Hepatocyte (in vitro differentiated cells): Measurements from ENCODE around the gene HPCAL4. TPM values are rescaled to one million over a fixed set of nuclear protein-coding genes. Genes with fewer than 3 reads are reported as not detected.
A peak's percentile ranks its signal among the peaks of the same experiment; 100 is the strongest.

ENCODE experiments used
- DNase-seq: peaks from one replicate; pipeline ENCODE4 v3.0.0-alpha.2; 2016; ENCODE audit warnings: low spot score
- H2AFZ ChIP-seq: fragments of 200-600 bp; sonication (generic); 2 replicates; pipeline ENCODE4 v1.6.0; 2016; ENCODE audit warnings: antibody characterized with exemption, mild to moderate bottlenecking
- H3K27ac ChIP-seq: fragments of 200-600 bp; sonication (generic); 2 replicates; pipeline ENCODE4 v1.5.1; 2016; ENCODE audit warnings: mild to moderate bottlenecking
- H3K27me3 ChIP-seq: fragments of 200-600 bp; sonication (generic); 2 replicates; pipeline ENCODE4 v1.6.1; 2016
- H3K36me3 ChIP-seq: fragments of 200-600 bp; sonication (generic); replicated peaks from 2 replicates; pipeline ENCODE4 v1.5.1; 2016; ENCODE audit warnings: low read depth; ENCODE audit not compliant: insufficient read depth
- H3K4me1 ChIP-seq: fragments of 200-600 bp; sonication (generic); 2 replicates; pipeline ENCODE4 v1.5.1; 2016; ENCODE audit warnings: mild to moderate bottlenecking, moderate library complexity; ENCODE audit not compliant: insufficient read depth
- H3K4me2 ChIP-seq: fragments of 200-600 bp; sonication (generic); 2 replicates; pipeline ENCODE4 v1.6.0; 2016
- H3K4me3 ChIP-seq: fragments of 200-600 bp; sonication (generic); 2 replicates; pipeline ENCODE4 v1.5.1; 2016; ENCODE audit warnings: mild to moderate bottlenecking
- H3K79me2 ChIP-seq: fragments of 200-600 bp; sonication (generic); 2 replicates; pipeline ENCODE4 v1.6.0; 2017; ENCODE audit warnings: mild to moderate bottlenecking
- H3K9me2 ChIP-seq: fragments of 200-600 bp; sonication (generic); replicated peaks from 2 replicates; pipeline ENCODE4 v1.6.0; 2017; ENCODE audit warnings: mild to moderate bottlenecking; ENCODE audit not compliant: insufficient read depth
- H3K9me3 ChIP-seq: fragments of 200-600 bp; sonication (generic); 2 replicates; pipeline ENCODE4 v1.5.1; 2016; ENCODE audit warnings: low read depth, mild to moderate bottlenecking
- H4K20me1 ChIP-seq: fragments of 200-600 bp; sonication (generic); 2 replicates; pipeline ENCODE4 v1.6.0; 2016; ENCODE audit warnings: mild to moderate bottlenecking; ENCODE audit not compliant: insufficient read depth, poor library complexity, severe bottlenecking
- EZH2 ChIP-seq: fragments of 200-600 bp; sonication (generic); IDR thresholded peaks from 2 replicates; pipeline ENCODE4 v1.6.1; 2016; ENCODE audit warnings: antibody characterized with exemption, mild to moderate bottlenecking, borderline replicate concordance
- EZH2phosphoT487 ChIP-seq: fragments of 200-600 bp; sonication (generic); IDR thresholded peaks from one replicate; pipeline ENCODE4 v1.6.1; 2018; ENCODE audit warnings: antibody characterized with exemption, mild to moderate bottlenecking, low read depth, moderate library complexity; ENCODE audit not compliant: unreplicated experiment, severe bottlenecking
- WGBS: methylation state at CpG from one replicate; pipeline ENCODE4 v1.1.6; 2016; ENCODE audit warnings: low lambda C conversion rate; ENCODE audit errors: missing lambda C conversion rate; 5-methylcytosine and 5-hydroxymethylcytosine counted together
- polyA plus RNA-seq: library from polyadenylated mRNA; unstranded; fragments of >200 nt; fragmentation: Nextera tagmentation; extraction: Ambion mirVana; gene quantifications from 2 replicates; pipeline ENCODE4 v1.2.1, GENCODE V29; 2016
- total RNA-seq: library from RNA; depleted of rRNA; stranded (reverse); fragments of >200 nt; gene quantifications from 2 replicates; pipeline ENCODE4 v1.2.3, GENCODE V29; 2014
- TF ChIP-seq, protein P1 (sequence below): fragments of 200-600 bp; sonication (generic); IDR thresholded peaks from 2 replicates; pipeline ENCODE4 v1.5.1; 2016; ENCODE audit warnings: antibody characterized with exemption, mild to moderate bottlenecking; ENCODE audit not compliant: poor library complexity

HPCAL4 gene
- total and polyA plus RNA-seq, 2 experiments from 2014 or later = 13.8 to 15.8 TPM

DNA sequence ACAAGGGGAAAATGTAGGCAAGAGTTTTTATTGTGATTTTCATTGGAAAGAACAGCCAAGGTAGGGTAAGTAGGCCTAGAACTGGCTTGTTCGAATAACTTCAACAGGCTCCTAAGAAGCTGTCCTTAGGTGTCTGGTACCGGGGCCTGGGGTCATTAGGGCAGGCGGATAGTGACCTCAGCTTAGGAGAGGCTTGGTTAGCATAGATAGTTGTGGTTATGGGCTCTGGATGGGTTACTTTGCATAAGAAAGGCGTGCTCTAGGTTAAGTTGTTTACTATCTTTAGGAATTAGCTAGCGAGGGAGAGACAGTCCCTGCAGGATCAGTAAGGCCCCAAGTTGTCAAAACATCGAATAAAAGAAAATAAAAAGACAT is 20.7 kb upstream of the HPCAL4 start:
- peaks cover 24% of the 10 kb centered on the region for H3K27me3 ChIP-seq

DNA sequence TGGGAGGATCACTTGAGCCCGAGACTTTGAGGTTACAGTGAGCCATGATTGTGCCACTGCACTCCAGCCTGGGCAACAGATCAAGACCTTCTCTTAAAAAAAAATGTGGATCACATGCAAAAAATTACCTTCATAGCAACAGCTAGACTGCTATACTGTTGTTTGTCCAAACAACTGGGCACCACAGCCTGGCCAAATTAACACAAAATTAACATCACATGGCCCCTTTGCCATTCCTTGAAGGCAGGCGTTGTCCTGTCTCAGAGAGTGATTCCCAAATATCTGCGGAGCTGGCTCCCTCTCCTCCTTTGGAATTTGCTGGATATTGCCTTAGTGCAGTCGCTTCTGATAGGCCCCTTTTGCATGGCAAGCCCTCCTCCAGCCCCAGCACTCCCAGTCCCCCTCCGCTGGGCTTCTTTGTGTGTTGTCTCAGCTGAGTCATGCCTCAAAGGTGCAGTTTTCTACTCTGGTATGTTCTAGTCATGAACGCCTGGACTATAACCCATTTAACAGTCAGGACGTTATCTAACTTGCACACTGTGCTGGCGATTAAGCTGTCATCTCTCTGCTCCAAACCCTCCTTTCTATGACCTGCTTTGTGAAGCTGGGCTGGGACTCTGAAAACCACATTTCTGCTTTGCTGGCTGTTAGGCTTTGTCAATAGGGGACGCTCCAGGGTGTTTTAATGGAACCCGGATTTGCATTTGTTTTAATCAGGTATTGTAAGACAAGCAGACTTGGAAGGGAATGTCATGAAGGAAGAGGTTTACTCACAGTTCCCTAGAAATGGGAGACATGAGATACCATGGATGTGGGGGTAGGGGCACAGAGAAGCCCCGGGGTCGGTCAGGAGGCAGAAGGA is 20.1 kb upstream of the HPCAL4 start:
- no peak overlapping the region for H3K4me3 ChIP-seq
- no peaks in the 10 kb centered on the region for H4K20me1 ChIP-seq
- no peaks in the 10 kb centered on the region for H3K9me3 ChIP-seq
- peaks cover 18% of the 10 kb centered on the region for H3K27me3 ChIP-seq
- no peak overlapping the region for H2AFZ ChIP-seq
- peak overlapping the region; percentile 59 for H3K27ac ChIP-seq
- H3K9me2 ChIP-seq = no peaks in the 10 kb centered on the region
- peak overlapping the region; percentile 12 for H3K4me2 ChIP-seq
- peaks cover 4% of the 10 kb centered on the region for H3K4me1 ChIP-seq
- WGBS = 37% methylated on average over 12 of the region's 12 CpGs
- no peaks in the 10 kb centered on the region for H3K79me2 ChIP-seq
- no peak for TF ChIP-seq EZH2phosphoT487
- no peak for TF ChIP-seq EZH2
- TF ChIP-seq, protein P1, sequence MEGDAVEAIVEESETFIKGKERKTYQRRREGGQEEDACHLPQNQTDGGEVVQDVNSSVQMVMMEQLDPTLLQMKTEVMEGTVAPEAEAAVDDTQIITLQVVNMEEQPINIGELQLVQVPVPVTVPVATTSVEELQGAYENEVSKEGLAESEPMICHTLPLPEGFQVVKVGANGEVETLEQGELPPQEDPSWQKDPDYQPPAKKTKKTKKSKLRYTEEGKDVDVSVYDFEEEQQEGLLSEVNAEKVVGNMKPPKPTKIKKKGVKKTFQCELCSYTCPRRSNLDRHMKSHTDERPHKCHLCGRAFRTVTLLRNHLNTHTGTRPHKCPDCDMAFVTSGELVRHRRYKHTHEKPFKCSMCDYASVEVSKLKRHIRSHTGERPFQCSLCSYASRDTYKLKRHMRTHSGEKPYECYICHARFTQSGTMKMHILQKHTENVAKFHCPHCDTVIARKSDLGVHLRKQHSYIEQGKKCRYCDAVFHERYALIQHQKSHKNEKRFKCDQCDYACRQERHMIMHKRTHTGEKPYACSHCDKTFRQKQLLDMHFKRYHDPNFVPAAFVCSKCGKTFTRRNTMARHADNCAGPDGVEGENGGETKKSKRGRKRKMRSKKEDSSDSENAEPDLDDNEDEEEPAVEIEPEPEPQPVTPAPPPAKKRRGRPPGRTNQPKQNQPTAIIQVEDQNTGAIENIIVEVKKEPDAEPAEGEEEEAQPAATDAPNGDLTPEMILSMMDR = no peak
- DNase-seq = peak; percentile 77
- H3K36me3 ChIP-seq = no peaks in the 10 kb centered on the region

More for the DNA sequence above, 20.7 kb upstream of the HPCAL4 start:
- peak overlapping the region; percentile 59 for H3K27ac ChIP-seq
- H3K79me2 ChIP-seq = no peaks in the 10 kb centered on the region
- peaks cover 4% of the 10 kb centered on the region for H3K4me1 ChIP-seq
- no peak for TF ChIP-seq EZH2
- TF ChIP-seq EZH2phosphoT487 = no peak
- TF ChIP-seq, protein P1 = no peak
- H3K4me2 ChIP-seq = peak overlapping the region; percentile 12
- H4K20me1 ChIP-seq = no peaks in the 10 kb centered on the region
- H2AFZ ChIP-seq = no peak overlapping the region
- WGBS = 50% methylated on average over 6 of the region's 6 CpGs
- no peak overlapping the region for H3K4me3 ChIP-seq
- DNase-seq = no peak
- no peaks in the 10 kb centered on the region for H3K9me2 ChIP-seq
- no peaks in the 10 kb centered on the region for H3K9me3 ChIP-seq
- H3K36me3 ChIP-seq = no peaks in the 10 kb centered on the region

DNA sequence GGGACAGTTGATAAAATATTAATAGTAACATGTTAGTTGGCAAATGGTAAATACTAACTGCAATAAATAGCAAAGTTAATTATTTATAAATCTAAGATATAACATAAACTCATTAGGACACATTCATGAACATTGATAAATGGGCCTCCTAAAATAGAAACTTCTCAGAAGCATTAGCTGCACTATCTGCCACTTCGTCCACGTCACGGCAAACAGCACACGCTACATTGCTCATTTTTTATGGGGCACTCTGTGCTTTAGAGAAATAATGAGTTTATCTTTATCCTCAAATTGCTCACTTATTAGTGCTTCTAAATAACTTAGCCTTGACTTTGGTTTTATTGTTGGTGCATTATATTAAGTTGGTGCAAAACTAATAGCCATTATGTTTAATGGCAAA is 16.3 kb upstream of the HPCAL4 start:
- H3K36me3 ChIP-seq = no peaks in the 10 kb centered on the region
- 73% methylated on average over 4 of the region's 4 CpGs for WGBS
- no peaks in the 10 kb centered on the region for H3K9me3 ChIP-seq
- TF ChIP-seq EZH2 = no peak
- H3K79me2 ChIP-seq = no peaks in the 10 kb centered on the region
- no peak overlapping the region for H3K27ac ChIP-seq
- H3K27me3 ChIP-seq = peaks cover 3% of the 10 kb centered on the region
- peaks cover 4% of the 10 kb centered on the region for H3K4me1 ChIP-seq
- no peaks in the 10 kb centered on the region for H3K9me2 ChIP-seq
- no peak overlapping the region for H2AFZ ChIP-seq
- H4K20me1 ChIP-seq = no peaks in the 10 kb centered on the region
- no peak for DNase-seq
- no peak overlapping the region for H3K4me3 ChIP-seq
- H3K4me2 ChIP-seq = no peak overlapping the region

DNA sequence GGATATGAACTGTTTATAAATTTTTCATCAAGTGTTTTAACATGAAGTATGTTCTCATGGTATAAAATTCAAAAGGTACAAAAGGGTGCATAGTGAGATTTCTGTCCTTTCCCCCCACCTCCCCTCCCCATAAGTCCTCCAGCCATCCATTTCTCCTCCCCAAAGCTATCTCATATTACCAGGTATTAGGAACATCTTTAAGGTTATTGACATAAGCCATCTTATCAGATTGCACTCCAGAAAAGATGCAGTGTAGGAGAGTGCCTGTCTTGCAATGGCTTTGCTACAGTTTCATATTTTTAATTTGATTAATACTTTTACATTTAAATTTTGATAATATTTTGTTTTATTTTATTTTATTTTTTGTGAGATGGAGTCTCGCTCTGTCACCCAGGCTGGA is 13.5 kb upstream of the HPCAL4 start:
- TF ChIP-seq, protein P1 = no peak
- no peak for TF ChIP-seq EZH2
- no peak for TF ChIP-seq EZH2phosphoT487

More for the DNA sequence above, 13.5 kb upstream of the HPCAL4 start:
- WGBS = 100% methylated on average over 1 of the region's 1 CpG
- no peak overlapping the region for H2AFZ ChIP-seq
- peaks cover 8% of the 10 kb centered on the region for H3K4me1 ChIP-seq
- H3K27me3 ChIP-seq = no peaks in the 10 kb centered on the region
- H3K9me3 ChIP-seq = no peaks in the 10 kb centered on the region
- no peak overlapping the region for H3K4me3 ChIP-seq
- no peaks in the 10 kb centered on the region for H3K36me3 ChIP-seq
- no peaks in the 10 kb centered on the region for H3K9me2 ChIP-seq
- H4K20me1 ChIP-seq = no peaks in the 10 kb centered on the region
- H3K4me2 ChIP-seq = no peak overlapping the region
- no peaks in the 10 kb centered on the region for H3K79me2 ChIP-seq
- no peak for DNase-seq
- H3K27ac ChIP-seq = no peak overlapping the region
